SKM-1 treated with dmso at 0.1 percent for 144 hours (cell line): ENCODE measurements around the gene TF.

ENCODE experiments used
- DNase-seq: peaks from one replicate; lab custom pipeline; 2025; ENCODE audit not compliant: unreplicated experiment; lab: John Stamatoyannopoulos, UW

Gene TF

DNA sequence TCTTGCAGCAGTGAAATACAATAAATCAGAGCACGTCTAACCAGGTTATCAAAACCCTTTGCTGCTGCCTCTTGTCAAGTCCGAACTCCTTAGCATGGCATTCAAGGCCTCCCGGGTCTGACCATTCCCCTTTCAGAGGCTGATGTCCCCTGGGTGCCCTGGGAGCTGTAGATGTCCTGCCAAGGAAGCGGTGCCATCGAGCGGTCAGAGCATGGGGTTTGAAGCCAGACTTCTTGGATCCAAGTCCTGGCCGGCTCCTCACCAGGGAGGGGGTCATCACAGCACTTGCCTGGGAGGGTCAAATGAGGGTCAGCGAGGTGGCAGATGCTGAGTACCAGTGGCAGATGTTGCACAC lies 496 bp downstream of the TF start:
- no peak for DNase-seq

DNA sequence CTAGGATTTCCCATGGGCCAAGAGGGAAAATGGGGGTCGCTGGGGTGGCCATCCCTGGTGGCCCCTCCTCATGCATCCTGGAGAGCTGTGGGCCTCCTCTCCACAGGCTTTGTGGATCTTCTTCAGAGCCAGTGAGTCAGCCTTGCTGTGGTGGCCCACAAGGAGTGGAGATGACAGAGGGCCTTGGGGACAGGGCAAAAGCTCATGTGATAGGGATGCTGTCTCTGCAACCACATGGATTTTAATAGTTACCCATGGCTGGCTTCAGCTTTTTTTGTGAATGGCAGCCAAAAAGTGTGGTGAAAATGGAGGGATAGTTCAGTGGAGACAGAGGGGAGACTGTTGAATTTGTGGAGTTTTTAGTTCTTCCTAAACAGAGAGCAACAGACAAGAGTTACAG lies 1.2 kb downstream of the TF start:
- DNase-seq, result no peak

DNA sequence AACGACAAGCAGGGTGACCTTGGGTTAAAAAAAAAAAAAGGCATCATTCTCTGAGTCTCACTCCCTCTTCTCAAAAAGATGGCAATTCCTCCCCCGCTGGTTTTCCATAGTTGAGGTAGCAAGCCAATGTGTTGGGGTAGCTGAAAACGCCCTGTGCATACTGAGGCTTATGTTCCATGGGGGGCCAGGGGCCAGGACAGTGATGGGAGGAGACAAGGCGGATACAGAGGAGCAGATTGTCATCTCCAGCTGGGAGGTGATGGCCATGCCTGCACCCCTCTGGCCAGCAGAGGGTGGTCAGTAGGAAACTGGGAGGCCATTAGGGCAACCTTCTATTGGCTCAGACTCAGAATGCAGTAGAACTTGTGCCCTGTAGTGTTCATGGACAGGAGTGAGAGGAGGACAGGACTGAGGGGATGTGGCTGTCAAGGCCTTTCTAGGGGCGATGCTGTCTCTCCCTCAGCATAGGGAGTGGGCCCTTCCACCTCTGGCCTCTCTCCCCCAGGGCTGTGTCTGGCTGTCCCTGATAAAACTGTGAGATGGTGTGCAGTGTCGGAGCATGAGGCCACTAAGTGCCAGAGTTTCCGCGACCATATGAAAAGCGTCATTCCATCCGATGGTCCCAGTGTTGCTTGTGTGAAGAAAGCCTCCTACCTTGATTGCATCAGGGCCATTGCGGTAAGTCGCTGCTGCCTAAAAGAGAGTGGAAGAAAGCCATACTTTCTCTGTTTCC lies 1.9 kb downstream of the TF start:
- no peak for DNase-seq

DNA sequence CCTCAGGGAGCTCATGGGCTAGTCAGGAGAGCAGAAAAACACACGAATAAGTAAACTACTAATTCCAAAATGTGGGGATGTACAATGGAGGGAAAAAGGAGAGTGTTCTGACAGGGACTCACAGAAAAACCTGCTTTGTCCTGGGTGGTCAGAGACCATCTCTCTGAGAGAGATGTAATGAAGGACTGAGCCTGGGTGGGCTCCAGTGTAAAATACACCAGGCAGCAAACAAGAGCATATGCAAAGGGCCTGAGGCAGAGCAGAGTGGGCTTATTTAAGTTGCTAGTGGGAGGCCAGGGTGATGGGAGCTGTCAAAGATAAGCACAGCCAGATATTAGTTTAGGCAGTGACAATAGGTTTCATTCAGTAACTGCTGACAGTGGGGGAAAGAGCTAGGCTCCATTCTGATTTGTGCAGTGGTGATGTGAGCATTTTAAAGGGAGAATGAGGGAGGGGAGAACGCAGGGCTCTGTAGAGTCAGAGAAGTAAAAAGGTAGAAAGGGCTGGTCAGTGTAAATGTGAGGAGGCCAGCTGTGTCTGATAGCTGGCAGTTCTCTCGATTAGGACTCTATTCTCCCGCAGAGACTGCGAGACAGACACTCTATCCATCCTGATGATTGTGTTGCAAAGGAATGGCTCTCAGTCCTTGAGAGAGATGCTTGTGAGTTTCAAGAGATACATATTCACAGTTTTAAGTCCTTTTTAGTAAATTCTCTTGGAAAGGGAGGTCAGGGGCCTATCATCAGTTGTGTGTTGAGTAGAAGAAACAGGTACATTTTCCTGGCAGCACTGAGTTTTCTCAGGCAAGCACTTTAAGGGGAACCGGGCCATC lies 3.5 kb downstream of the TF start:
- DNase-seq, result no peak

DNA sequence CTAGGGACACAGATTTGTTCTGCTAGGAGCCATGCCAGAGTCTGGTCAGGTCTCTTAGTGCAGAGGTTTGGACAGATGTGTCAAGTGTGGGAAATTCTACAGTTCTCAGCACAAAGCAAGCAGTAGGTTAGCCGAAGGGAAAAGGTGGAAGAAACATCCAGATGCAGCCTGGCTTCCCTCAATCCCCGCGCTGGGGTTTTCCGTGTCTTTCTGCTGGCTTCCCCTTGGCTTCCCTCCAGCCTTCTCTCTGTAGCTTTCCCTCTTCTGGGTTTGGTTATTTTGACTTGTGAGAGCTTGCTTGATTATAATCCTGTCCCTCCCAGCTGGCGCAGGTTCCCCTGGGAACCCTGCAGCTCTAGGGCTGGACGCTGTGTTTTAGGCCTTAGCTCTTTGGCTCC lies 4.1 kb downstream of the TF start:
- no peak for DNase-seq

DNA sequence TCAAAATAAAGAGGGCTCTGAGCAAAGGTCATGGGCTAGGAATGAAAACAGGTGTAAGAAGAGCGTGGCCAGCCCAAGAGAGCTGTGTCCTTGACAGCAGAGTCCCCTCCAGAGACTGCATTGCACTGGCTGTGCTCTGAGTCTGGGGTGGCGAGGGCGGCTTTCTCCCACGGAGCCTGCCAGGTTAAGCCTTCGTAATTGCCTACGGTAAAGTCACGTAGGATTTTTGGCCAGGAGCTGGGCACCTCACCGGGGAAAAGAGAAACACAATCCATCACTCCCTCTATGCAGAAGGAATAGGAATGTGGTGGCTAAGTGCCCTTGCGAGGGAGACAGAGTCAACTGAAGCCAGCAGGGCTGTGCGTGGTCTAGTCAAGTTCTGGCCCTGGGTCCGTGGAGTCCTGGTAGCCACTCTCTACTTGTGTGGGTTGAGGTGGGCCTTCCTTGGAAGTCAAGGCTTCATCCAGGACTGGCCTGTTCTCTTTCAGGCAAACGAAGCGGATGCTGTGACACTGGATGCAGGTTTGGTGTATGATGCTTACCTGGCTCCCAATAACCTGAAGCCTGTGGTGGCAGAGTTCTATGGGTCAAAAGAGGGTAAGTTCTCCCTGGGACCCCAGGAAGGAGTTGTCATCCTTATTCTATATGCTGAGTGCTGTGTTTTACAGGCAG lies 7.0 kb downstream of the TF start:
- DNase-seq, result no peak

DNA sequence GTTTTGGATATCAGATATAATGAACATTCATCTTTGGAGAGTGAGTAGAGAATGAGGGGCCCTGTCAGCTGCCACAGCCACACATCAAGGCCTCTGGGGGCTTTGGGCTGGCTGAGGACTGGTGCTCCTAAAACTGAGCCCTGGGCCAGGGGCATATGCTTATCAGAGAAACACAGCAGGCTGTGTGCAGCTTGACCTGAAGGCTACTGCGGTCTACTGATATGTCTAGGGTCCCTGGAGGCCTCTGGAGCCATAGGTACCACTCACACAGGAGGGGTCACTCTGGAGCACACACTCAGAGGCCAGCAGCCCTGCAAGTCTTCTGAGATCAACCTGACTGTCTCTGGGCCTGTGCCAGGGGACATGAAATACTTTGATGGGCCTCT lies 7.6 kb downstream of the TF start:
- DNase-seq, result no peak

DNA sequence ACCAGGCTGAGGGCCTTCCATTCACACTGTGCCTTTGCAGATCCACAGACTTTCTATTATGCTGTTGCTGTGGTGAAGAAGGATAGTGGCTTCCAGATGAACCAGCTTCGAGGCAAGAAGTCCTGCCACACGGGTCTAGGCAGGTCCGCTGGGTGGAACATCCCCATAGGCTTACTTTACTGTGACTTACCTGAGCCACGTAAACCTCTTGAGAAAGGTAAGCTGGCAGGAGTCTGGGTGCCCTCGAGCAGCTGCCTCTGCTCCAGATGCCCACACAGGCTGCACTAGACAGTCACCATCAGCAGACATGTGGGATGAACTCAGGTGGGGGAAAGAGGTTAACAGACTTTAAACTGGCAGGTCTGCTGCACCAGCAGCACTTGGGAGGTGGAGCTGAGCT lies 8.3 kb downstream of the TF start:
- DNase-seq, result no peak

DNA sequence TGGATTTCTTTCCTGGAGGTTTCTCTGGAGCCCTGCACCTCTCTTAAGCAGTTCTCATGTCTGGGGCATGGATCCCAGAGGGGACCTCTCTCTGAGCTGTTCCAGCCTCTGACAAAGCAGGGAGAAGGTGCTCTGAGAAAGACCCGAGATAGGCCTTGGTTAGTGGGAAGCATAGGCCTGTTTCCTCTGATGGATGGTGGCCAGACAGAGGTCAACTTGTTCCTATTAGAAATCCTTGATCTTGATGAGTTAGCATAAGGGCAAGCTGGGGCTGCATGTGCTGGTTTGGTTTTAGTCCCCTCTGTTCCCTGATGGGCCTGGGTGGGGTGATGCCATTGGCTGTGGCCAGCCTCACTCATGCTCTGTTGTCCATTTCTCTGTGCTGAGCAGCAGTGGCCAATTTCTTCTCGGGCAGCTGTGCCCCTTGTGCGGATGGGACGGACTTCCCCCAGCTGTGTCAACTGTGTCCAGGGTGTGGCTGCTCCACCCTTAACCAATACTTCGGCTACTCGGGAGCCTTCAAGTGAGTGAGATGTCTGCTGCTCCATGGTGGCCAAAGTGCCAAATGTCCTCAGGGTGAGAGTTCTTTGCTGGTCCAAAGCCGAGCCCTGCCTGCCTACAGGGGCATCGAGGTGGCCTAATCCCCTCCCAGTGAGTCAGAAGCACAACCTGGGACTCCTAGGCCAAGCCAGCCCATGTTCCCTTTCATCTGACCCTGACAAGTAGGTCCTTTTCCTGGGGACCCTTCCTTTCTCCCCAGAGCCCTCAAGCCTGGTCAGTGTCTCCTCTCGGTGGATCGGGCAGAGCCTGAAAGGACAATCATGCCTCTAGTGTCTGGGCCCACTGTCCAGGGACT lies 9.0 kb downstream of the TF start:
- no peak for DNase-seq

DNA sequence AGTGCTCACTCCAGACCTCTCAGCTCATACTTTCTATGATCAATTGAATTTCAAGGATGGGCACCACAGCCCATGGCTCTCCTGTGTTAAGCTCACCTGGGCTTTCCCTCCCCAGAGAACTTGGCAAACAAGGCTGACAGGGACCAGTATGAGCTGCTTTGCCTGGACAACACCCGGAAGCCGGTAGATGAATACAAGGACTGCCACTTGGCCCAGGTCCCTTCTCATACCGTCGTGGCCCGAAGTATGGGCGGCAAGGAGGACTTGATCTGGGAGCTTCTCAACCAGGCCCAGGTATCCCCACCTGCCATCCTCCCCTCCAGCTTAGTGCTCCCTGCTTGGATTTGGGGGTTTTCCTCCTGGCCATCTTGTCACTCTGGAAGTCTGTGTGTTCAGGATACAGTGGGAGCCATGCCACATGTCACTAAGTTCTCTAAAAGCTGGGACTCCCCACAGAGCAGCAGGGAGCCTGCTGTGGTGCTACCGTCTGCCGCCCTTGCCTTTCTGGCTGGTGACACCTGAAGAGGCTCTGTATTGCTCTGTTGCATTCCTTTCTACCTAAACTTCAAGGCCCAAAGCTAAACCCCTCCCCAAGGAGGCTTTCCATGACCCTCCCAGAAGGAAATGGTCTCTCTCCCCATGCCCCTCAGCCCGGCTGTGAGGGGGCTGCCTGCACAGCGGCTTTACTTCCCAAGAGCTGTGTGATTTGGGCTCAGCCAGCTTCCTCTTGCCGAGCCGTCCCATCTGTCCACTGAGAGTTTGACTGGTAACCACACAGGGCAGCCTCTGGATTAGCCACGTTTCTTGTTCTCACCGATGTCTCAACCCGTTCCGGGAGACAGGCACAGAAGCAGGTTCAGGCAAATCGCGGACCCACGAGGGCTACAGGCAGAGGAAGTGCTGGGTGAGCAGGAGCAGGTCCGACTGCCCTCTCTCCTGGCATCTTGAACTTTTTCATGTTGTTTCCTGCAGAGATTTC lies 10.8 kb downstream of the TF start:
- DNase-seq, result no peak

DNA sequence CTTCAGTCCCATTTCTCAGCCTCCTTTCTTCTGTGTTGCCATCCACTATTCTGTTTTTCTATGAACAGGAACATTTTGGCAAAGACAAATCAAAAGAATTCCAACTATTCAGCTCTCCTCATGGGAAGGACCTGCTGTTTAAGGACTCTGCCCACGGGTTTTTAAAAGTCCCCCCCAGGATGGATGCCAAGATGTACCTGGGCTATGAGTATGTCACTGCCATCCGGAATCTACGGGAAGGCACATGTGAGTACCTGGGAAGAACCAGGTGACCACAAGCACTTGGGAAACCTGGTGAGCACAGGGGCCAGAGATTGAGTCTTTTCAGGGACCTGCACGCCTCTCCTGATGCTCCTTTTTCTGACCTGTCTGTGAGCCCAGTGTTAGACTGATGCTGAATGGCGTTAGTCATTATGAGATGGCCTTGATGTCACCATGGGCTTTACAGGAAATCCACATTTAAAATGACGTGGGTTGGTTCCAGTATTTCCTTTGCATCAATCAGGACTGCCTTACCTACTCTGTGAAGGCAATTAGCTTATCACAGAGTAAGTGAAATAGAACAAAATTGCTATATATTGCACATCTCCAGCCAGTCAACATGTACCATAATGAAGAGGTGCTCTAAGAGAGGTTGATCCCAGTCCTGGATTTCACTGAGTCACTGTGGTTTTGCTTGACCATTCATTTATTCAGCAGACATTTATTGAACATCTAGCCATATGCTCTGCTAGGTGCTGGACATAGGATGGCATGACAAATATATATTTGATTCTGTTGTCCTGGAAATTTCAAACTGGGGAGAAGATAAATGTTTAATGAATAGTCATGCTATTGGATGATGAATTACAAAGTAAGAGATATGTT lies 11.7 kb downstream of the TF start:
- no peak for DNase-seq

DNA sequence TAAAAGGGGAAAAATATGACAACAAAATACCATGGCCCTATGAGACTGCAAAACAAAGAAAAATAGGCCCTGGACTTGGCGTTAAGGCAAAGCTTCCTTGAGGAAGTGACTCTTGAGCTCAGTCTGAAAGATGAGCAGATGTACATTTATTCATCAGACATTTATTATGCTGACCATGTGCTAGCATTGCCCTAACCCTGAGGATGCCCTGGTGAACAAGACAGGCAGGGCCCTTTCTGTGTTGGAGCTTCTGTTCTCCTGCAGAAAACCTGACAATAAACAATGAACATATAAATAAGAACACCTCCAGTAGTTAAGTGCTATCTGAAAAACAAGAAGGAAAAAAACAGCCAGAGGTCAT lies 12.4 kb downstream of the TF start:
- DNase-seq, result no peak

DNA sequence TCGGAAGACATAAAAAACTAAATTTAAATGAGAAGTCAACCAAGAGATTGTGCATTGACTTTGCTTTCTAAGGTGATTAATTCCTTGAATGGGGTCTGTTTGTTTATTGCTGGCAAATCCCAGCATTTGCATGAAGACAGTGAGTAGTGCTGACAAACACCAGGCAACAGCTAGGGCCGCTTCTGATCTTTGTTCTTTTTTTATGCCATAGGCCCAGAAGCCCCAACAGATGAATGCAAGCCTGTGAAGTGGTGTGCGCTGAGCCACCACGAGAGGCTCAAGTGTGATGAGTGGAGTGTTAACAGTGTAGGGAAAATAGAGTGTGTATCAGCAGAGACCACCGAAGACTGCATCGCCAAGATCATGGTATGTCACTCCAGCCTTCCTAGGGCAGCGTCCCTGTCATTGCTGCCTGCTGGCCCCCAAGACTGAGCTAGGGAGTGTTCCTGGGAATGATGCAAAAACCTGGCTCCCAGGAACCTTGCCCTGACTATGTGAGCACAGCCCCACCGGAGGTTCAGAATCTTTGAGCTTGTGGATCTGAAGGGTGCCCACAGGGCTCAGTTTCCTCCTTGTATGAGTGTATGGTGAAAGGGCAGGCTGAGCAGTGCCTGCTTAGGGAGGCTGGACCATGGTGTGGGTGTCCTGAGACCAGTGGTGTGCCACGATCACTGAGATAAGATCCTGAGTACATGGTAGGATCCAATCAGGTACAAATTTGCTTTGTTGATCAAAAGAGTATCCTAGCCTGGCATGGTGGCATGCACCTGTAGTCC lies 13.0 kb downstream of the TF start:
- DNase-seq, result no peak

DNA sequence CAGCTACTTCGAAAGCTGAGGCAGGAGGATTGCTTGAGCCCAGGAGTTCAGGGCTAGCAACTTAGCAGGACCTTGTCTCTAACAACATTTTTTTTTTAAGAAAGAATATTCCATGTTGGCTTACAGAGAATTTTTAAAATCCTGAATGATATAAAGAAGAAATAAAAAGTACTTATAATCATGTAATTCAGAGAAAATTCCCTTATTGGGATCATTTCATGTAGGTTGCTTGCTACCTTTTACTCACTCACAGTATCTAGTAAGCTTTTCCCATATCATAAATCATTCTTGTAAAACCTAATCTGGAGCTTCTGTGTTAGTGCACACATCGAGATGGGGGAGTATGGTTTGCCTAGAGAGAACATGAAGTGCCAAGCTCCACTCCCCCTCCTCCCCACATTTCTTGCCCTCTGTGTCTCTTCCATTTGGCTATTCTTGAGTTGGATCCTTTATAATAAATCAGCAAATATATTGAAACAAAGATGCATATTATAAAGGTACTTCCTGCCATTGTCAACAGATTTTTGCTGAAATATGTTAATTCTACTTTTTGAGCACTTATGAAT lies 13.6 kb downstream of the TF start:
- no peak for DNase-seq

DNA sequence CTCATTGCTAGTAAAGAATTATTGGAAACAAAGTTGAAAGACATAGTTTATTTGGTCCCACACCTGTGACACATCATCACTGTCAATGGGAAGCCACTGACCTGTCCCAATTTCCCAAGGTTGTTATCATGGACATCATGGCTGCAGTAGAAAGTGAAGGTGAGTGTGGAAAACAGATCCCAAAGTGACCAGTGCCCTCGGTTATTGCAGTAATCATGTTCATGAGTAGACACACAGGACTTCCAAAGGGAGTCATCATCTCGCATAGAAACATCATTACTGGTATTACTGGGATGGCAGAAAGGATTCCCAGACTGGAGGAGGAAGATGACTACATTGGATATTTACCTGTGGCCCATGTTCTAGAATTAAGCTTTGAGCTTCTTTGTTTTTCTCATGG lies 14.7 kb downstream of the TF start:
- DNase-seq, result no peak

DNA sequence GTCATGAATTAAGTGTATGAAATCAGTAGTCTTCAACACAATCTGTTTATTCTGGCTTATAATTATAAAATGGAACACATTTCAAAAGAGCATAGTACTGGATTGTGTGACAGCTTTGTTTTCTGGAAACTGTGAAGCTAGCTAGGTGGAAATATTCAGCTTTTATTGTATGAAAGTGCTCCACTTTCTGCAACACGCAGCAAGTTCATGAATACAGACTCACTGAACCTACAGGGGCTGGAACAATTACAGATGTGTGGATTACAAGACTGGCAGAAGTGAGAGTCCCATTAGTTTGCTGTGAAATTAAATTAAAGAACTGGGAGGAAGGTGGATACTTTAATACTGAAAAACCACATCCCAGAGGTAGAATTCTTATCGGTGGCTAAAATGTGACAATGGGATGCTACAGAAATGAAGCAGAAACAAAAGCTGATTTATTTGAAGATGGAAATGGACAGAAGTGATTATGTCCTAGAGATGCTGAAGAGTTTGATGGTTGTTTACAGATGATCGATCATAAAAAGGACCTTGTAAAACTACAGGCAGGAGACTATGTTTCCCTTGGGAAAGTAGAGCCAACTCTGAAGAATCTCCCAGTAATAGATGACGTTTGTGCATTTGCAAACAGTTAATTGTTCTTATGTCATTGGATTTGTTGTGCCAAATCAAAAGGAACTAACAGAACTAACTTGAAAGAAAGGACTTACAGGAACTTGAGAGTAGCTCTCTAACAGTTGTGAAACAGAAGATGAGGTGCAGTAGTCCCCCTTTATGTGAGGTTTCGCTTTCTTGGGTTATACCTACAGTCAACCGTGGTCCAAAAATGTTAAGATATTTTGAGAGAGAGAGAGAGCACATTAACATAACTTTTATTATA lies 15.7 kb downstream of the TF start:
- no peak for DNase-seq

DNA sequence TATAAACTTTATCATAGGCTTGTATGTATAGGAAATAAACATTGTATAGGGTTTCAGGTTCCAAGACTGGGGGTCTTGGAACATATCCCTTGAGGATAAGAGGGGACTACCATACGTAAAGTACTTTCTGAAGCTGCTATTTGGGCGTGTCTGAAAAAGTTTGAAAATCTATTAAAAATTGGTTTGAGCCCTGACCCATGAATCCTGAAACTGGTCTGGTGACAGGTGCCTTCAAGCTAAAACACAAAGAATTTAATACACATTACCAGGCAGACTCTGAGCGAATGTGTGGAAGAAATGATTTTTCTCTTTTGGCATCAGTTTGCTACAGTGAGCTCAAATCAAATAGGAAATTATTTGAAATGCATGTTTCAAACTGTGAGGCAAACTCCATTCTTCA lies 16.3 kb downstream of the TF start:
- DNase-seq, result no peak
